Right hindlimb (tissue), 1 donor: ENCODE measurements around the gene CDC37L1.
A peak's percentile ranks its signal among the peaks of the same experiment; 100 is the strongest.

ENCODE experiments used
- DNase-seq: peaks from one replicate; pipeline ENCODE4 v3.0.0-alpha.2; 2018

Gene CDC37L1

GRCh38 chr9:4669890-4670289, 9.5 kb upstream of the CDC37L1 start:
- no peak for DNase-seq

- DNase-seq: no peak
These were observed 8.8 kb upstream of the CDC37L1 start for GRCh38 chr9:4670591-4670990.

- DNase-seq: no peak
These were observed 7.6 kb upstream of the CDC37L1 start for GRCh38 chr9:4671737-4672136.

- peak; percentile 24 for DNase-seq
These were observed 4.6 kb upstream of the CDC37L1 start for GRCh38 chr9:4674783-4675182.

GRCh38 chr9:4677392-4677791, 2.0 kb upstream of the CDC37L1 start:
- DNase-seq: no peak

- DNase-seq: no peak
These were observed 596 bp upstream of the CDC37L1 start for GRCh38 chr9:4678679-4679267.

GRCh38 chr9:4680173-4680525, 780 bp downstream of the CDC37L1 start:
- DNase-seq: no peak

GRCh38 chr9:4680750-4681149, 1.4 kb downstream of the CDC37L1 start:
- no peak for DNase-seq

GRCh38 chr9:4684820-4685219, 5.5 kb downstream of the CDC37L1 start:
- no peak for DNase-seq

GRCh38 chr9:4686112-4686511, 6.7 kb downstream of the CDC37L1 start:
- DNase-seq: no peak

GRCh38 chr9:4686584-4686983, 7.2 kb downstream of the CDC37L1 start:
- no peak for DNase-seq

- DNase-seq: no peak
These were observed 9.7 kb downstream of the CDC37L1 start for GRCh38 chr9:4689021-4689420.

- no peak for DNase-seq
These were observed 10.3 kb downstream of the CDC37L1 start for GRCh38 chr9:4689687-4690104.

- no peak for DNase-seq
These were observed 10.8 kb downstream of the CDC37L1 start for GRCh38 chr9:4690144-4690543.

- no peak for DNase-seq
These were observed 12.4 kb downstream of the CDC37L1 start for GRCh38 chr9:4691795-4692194.

GRCh38 chr9:4700091-4700490, 20.7 kb downstream of the CDC37L1 start:
- no peak for DNase-seq

GRCh38 chr9:4700932-4701331, 21.6 kb downstream of the CDC37L1 start:
- DNase-seq: no peak

- no peak for DNase-seq
These were observed 22.2 kb downstream of the CDC37L1 start for GRCh38 chr9:4701526-4701925.

- DNase-seq: no peak
These were observed 24.8 kb downstream of the CDC37L1 start for GRCh38 chr9:4704129-4704528.

GRCh38 chr9:4706021-4706420, 26.7 kb downstream of the CDC37L1 start:
- no peak for DNase-seq

- no peak for DNase-seq
These were observed 27.7 kb downstream of the CDC37L1 start for GRCh38 chr9:4706971-4707622.

- DNase-seq: no peak
These were observed 30.0 kb downstream of the CDC37L1 start for GRCh38 chr9:4709380-4709779.

- no peak for DNase-seq
These were observed 34.5 kb downstream of the CDC37L1 start for GRCh38 chr9:4713849-4714248.

GRCh38 chr9:4714266-4715016, 35.1 kb downstream of the CDC37L1 start:
- no peak for DNase-seq
